T-helper 2 cell treated with Interferon-gamma antibody and Interleukin-4, amounts not matched to agents 100 ng/mL and 5 ng/mL, for 36 hours (primary cell): ENCODE results near the gene CCL16. TPM values are rescaled to one million over a fixed set of nuclear protein-coding genes. Genes with fewer than 3 reads are reported as not detected.

Experiments used
- intact Hi-C: fragments of 100-400 bp; cut with micrococcal nuclease; formaldehyde crosslinking; loops from one replicate; pipeline ENCODE4 v1.15.1; 2023
- total RNA-seq: library from RNA; stranded (reverse); gene quantifications from 2 replicates; pipeline ENCODE4 v1.2.3, GENCODE V29; 2022

Gene CCL16
- total RNA-seq, 1 donor from 2014 or later, result not detected

GRCh38 chr17:35942588-35943186, 38.6 kb downstream of the CCL16 start:
- intact Hi-C loops, result no loop called here

GRCh38 chr17:35938492-35938891, 42.8 kb downstream of the CCL16 start:
- intact Hi-C loops, result loop anchor here (10.0 kb wide), 1 partner anchor 94 kb away; no protein-coding TSS in a partner anchor

DNA sequence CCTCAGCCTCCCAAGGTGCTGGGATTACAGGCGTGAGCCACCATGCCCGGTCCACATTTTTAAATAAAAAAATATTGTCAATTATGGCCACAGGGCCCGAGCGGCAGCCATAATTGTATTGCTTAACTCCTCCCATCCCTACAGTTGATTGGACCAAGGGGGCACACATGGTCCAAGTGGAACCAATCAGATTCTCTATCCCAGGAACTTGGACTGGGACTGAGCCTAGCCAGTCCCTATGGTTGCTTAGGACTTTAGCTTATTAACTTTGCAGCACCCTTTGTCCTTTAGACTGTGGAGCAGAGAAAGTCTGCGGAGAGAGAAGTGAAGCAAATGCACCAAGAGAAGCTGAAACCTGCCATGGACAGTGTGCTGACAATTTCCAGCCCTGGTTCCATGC, 45.2 kb downstream of the CCL16 start:
- intact Hi-C loops, result loop anchor here (10.0 kb wide), 1 partner anchor 91 kb away; no protein-coding TSS in a partner anchor

GRCh38 chr17:35934760-35935159, 46.5 kb downstream of the CCL16 start:
- intact Hi-C loops, result loop anchor here (10.0 kb wide), 1 partner anchor 90 kb away; no protein-coding TSS in a partner anchor

DNA sequence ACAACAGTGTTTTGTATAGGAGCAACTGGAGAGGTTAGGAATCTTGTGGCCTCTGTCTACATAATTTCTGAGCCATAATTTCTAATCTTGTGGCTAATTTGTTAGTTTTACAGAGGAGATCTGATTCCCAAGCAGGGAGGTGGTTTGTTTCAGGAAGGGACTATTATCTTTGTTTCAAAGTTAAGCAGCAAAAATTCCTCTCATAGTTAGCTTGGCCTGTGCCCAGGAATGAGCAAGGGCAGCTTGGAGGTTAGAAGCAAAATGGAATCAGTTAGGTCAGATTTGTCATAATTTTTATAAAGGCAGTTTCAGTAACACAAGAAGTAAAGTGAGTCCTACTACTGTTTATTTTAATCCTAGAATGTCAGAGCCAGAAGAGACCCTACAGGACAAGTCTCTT, 48.7 kb downstream of the CCL16 start:
- intact Hi-C loops, result loop anchor here (10.0 kb wide), 1 partner anchor 88 kb away; no protein-coding TSS in a partner anchor

DNA sequence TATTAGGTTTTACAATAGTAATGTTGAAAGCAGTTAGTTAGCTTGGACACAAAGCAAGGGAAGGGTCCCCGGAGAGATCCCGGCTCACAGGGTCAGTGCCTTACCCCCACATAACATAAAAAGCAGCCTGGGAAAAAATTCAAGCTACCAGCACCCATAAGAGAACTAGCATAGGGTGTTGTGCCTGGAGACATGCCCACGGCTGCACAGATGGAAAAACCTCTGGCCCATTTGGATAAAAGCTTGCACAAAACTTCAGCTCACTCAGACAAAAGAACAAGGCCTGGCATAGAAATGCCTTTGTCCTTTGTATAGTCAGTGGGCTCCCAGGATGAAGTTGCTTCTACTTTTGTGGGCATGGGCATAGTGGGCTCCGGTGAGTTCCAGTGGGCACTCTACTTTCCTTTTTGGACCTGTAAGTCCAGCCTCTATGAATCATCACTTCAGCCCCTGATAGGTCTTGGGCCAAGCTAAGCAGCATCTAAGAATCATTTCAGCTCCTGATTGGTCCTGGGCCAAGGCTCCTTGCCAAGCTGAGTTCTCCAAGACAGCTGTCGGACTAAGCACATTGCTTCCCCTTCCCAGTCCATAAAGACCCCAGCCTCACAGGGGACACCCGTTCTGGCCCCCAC, 49.4 kb downstream of the CCL16 start:
- intact Hi-C loops, result loop anchor here (2.0 to 10.0 kb wide), 2 partner anchors 35 to 87 kb away; no protein-coding TSS in a partner anchor

- intact Hi-C loops, result loop anchor here (2.0 to 10.0 kb wide), 2 partner anchors 34 to 86 kb away; no protein-coding TSS in a partner anchor
These were observed 50.9 kb downstream of the CCL16 start, which contains the start of gene RDM1 for GRCh38 chr17:35930211-35931065. RDM1 (minus strand) TSS chr17:35930773; CDS start chr17:35930727, 46 bp downstream.

GRCh38 chr17:35927714-35928113, 53.6 kb downstream of the CCL16 start:
- intact Hi-C loops, result no loop called here

Other genes starting within 250 kb of the CCL16 start
- gene RASL10B, start 249.9 kb downstream of the CCL16 start, total RNA-seq, result 0.16 and 0.27 TPM in 2 replicates
- not detected in 2 replicates for gene GAS2L2, start 228.3 kb downstream of the CCL16 start, total RNA-seq
- not detected in 2 replicates for gene C17orf50, start 220.6 kb downstream of the CCL16 start, total RNA-seq
- gene MMP28, start 185.9 kb downstream of the CCL16 start, total RNA-seq, result not detected in 2 replicates
- gene TAF15, start 172.0 kb downstream of the CCL16 start, total RNA-seq, result 284 and 294 TPM in 2 replicates
- gene HEATR9, start 112.6 kb downstream of the CCL16 start, total RNA-seq, result 0.20 and 0.45 TPM in 2 replicates
- gene CCL5, start 101.1 kb downstream of the CCL16 start, total RNA-seq, result 46.4 and 48.3 TPM in 2 replicates
- 7.2 and 7.5 TPM in 2 replicates for gene RDM1, start 50.7 kb downstream of the CCL16 start, total RNA-seq
- not detected in 2 replicates for gene LYZL6, start 37.8 kb downstream of the CCL16 start, total RNA-seq
- not detected in 2 replicates for gene CCL14, start 5.2 kb upstream of the CCL16 start, total RNA-seq
- gene CCL15, start 20.1 kb upstream of the CCL16 start, total RNA-seq, result not detected in 2 replicates
- gene CCL23, start 36.5 kb upstream of the CCL16 start, total RNA-seq, result not detected in 2 replicates
- gene CCL18, start 82.8 kb upstream of the CCL16 start, total RNA-seq, result not detected in 2 replicates
- gene CCL3, start 108.6 kb upstream of the CCL16 start, total RNA-seq, result 9.2 and 10.1 TPM in 2 replicates
- 7.5 and 8.0 TPM in 2 replicates for gene CCL4, start 122.3 kb upstream of the CCL16 start, total RNA-seq
- gene TBC1D3B, start 195.1 kb upstream of the CCL16 start, total RNA-seq, result 8.8 and 9.8 TPM in 2 replicates
- gene CCL3L1, start 215.3 kb upstream of the CCL16 start, total RNA-seq, result 0.23 and 0.36 TPM in 2 replicates
- gene CCL4L2, start 229.6 kb upstream of the CCL16 start, total RNA-seq, result 0.45 and 0.75 TPM in 2 replicates